GM23248 (cell line): ENCODE measurements around the gene STRN4. TPM values are rescaled to one million over a fixed set of nuclear protein-coding genes. Genes with fewer than 3 reads are reported as not detected.
"Not testable (repeated sequence)": the region's sequence is repeated elsewhere in the genome, so short reads cannot be mapped to it uniquely, and the experiment has no call there.

Source experiments
- DNase-seq: peaks from one replicate; pipeline ENCODE4 v3.0.0-alpha.2; 2015
- H2AFZ ChIP-seq: fragments of 200-600 bp; sonication (generic); 2 replicates; pipeline ENCODE4 v1.6.1; 2016; ENCODE audit warnings: antibody characterized with exemption
- H3F3A ChIP-seq: fragments of 200-600 bp; sonication (generic); 2 replicates; pipeline ENCODE4 v1.6.1; 2016; ENCODE audit warnings: mild to moderate bottlenecking, antibody characterized with exemption, mixed run types; ENCODE audit not compliant: insufficient read depth
- H3K27ac ChIP-seq: fragments of 200-600 bp; sonication (generic); 2 replicates; pipeline ENCODE4 v1.5.1; 2016; ENCODE audit warnings: mild to moderate bottlenecking
- H3K27me3 ChIP-seq: fragments of 200-600 bp; sonication (generic); replicated peaks from 2 replicates; pipeline ENCODE4 v1.6.1; 2016; ENCODE audit warnings: mild to moderate bottlenecking; ENCODE audit not compliant: insufficient read depth
- H3K36me3 ChIP-seq: fragments of 200-600 bp; sonication (generic); 2 replicates; pipeline ENCODE4 v1.6.1; 2016; ENCODE audit warnings: low read depth, mild to moderate bottlenecking
- H3K4me1 ChIP-seq: fragments of 200-600 bp; sonication (generic); 2 replicates; pipeline ENCODE4 v1.6.1; 2016; ENCODE audit warnings: mild to moderate bottlenecking; ENCODE audit not compliant: insufficient read depth
- H3K4me2 ChIP-seq: fragments of 200-600 bp; sonication (generic); one replicate; pipeline ENCODE4 v1.6.1; 2016; ENCODE audit warnings: mild to moderate bottlenecking; ENCODE audit not compliant: unreplicated experiment
- H3K4me3 ChIP-seq: fragments of 200-600 bp; sonication (generic); 2 replicates; pipeline ENCODE4 v1.5.1; 2016; ENCODE audit warnings: mild to moderate bottlenecking
- H3K79me2 ChIP-seq: fragments of 200-600 bp; sonication (generic); 2 replicates; pipeline ENCODE4 v1.6.1; 2016; ENCODE audit warnings: mild to moderate bottlenecking; ENCODE audit not compliant: insufficient read depth
- H3K9ac ChIP-seq: fragments of 200-600 bp; sonication (generic); 2 replicates; pipeline ENCODE4 v1.6.1; 2016; ENCODE audit warnings: mild to moderate bottlenecking
- H3K9me2 ChIP-seq: fragments of 200-600 bp; sonication (generic); 2 replicates; pipeline ENCODE4 v1.6.1; 2016; ENCODE audit warnings: mixed run types, mild to moderate bottlenecking, moderate library complexity; ENCODE audit not compliant: insufficient read depth
- H3K9me3 ChIP-seq: fragments of 200-600 bp; sonication (generic); one replicate; pipeline ENCODE4 v1.6.1; 2017; ENCODE audit warnings: low read depth
- H4K20me1 ChIP-seq: fragments of 200-600 bp; sonication (generic); 2 replicates; pipeline ENCODE4 v1.6.0; 2016; ENCODE audit not compliant: insufficient read depth
- EZH2 ChIP-seq: fragments of 200-600 bp; sonication (generic); IDR thresholded peaks from 2 replicates; pipeline ENCODE4 v1.6.1; 2018; ENCODE audit warnings: antibody characterized with exemption, mild to moderate bottlenecking; ENCODE audit not compliant: insufficient read depth, poor library complexity, severe bottlenecking
- EZH2phosphoT487 ChIP-seq: fragments of 200-600 bp; sonication (generic); IDR thresholded peaks from 2 replicates; pipeline ENCODE4 v1.6.1; 2018; ENCODE audit warnings: antibody characterized with exemption, moderate library complexity, mild to moderate bottlenecking, low read depth; ENCODE audit not compliant: insufficient read depth
- WGBS, 2 experiments: methylation state at CpG; one replicate each; pipeline ENCODE4 v1.1.6; 2015 to 2017; ENCODE audit warnings: low lambda C conversion rate in 2 of 2, low coverage in 1 of 2; ENCODE audit errors: missing lambda C conversion rate in 2 of 2; 5-methylcytosine and 5-hydroxymethylcytosine counted together
- in situ Hi-C: fragments of 300-500 bp; cut with MboI; formaldehyde crosslinking; loops from 2 replicates; pipeline ENCODE4 v1.15.0; 2020
- polyA plus RNA-seq: library from polyadenylated mRNA; unstranded; fragments of >200 nt; fragmentation: Nextera tagmentation; extraction: Ambion mirVana; gene quantifications from 2 replicates; pipeline ENCODE4 v1.2.1, GENCODE V29; 2016
- total RNA-seq: library from RNA; depleted of rRNA; stranded (reverse); fragments of >200 nt; shearing (Covaris generic); gene quantifications from 2 replicates; pipeline ENCODE4 v1.2.3, GENCODE V29; 2014

Gene STRN4
- total and polyA plus RNA-seq, 2 experiments from 2014 or later: 45.9 to 75.7 TPM

DNA sequence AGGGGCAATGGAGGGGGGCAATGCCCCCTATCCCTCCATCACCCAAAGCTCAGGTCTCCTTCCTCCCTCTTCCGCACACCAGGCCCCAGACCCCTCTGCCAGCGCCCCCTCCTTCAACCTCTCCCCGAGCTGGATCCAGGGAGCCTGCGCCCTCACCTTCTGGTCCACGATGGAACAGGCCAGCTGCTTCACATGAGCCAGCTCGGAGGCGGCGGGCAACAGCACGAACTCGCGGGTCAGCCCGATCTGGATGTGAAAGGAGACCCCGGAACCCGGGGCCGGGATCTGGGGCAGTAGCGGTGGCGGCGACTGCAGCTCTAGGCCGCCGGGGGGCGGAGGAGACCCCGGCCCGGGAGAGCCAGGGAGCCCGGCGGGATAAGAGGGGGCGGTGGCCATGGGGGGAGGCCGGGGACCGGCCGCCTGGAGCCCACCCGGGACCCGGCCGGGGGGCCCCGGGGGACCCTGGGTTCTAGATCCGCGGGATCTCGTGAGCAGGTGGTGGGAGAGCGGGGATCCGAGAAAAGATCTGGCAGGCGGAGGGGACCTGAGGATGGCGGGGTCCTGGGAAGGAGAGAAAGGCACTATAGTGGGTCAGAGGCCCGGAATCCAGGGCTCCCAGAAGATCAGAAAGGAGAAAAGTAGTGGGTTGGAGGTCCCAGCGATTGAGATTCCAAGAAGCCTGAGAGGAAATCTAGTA lies 30.1 kb downstream of the STRN4 start:
- no peaks in the 10 kb centered on the region for H3K9me3 ChIP-seq
- in situ Hi-C loops: no loop called here
- H3K4me1 ChIP-seq: peaks cover 10% of the 10 kb centered on the region; the same call in 1 of the 2 replicates
- WGBS, 2 experiments: 1% methylated on average over 31 to 42 of the region's 42 CpGs
- TF ChIP-seq EZH2phosphoT487: no peak
- no peak for TF ChIP-seq EZH2
- H2AFZ ChIP-seq: peak overlapping the region; percentile 82
- H3K4me3 ChIP-seq: peak overlapping the region; percentile 84
- H3K27ac ChIP-seq: no peak overlapping the region
- no peaks in the 10 kb centered on the region for H4K20me1 ChIP-seq
- H3K9ac ChIP-seq: peak overlapping the region; percentile 89
- H3F3A ChIP-seq: 0 out of 2 replicates have a peak, but pooled peaks cover 4% of the 10 kb centered on the region
- H3K36me3 ChIP-seq: no peaks in the 10 kb centered on the region
- H3K79me2 ChIP-seq: peaks cover 26% of the 10 kb centered on the region
- DNase-seq: peak; percentile 71
- no peaks in the 10 kb centered on the region for H3K9me2 ChIP-seq
- H3K4me2 ChIP-seq: peak overlapping the region; percentile 91
- no peaks in the 10 kb centered on the region for H3K27me3 ChIP-seq

DNA sequence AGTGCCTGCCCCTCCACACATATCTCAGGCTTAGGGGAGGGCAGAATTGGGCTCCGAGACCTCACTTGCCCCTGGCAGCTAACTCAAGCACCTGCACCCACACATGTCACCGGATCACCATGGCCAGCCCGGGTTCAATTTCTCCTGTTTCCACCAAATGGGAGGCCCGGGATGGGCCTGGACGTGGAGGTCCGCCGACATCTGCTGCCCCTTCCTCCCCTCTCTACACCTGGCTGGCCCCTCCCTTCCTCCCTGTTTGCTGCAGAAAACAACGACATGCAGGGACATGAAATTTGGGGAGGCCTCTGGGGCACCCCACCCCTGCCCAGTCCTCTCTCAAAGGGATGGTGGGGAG lies 30.7 kb downstream of the STRN4 start:
- TF ChIP-seq EZH2phosphoT487 (no peak), EZH2 (no peak)
- Histone ChIP-seq H3K4me3 (peak overlapping the region; percentile 84), H3K36me3 (no peaks in the 10 kb centered on the region), H3F3A (0 out of 2 replicates have a peak, but pooled peaks cover 4% of the 10 kb centered on the region), H3K79me2 (peaks cover 26% of the 10 kb centered on the region), H3K4me1 (peaks cover 10% of the 10 kb centered on the region; the same call in 1 of the 2 replicates), H3K27me3 (no peaks in the 10 kb centered on the region), H3K9ac (peak overlapping the region; percentile 89), H3K9me2 (no peaks in the 10 kb centered on the region), H4K20me1 (no peaks in the 10 kb centered on the region), H3K9me3 (no peaks in the 10 kb centered on the region), H2AFZ (no peak overlapping the region; the same call in 1 of the 2 replicates), H3K4me2 (peak overlapping the region; percentile 91), H3K27ac (no peak overlapping the region)
- in situ Hi-C loops: no loop called here
- WGBS, 2 experiments: 31 to 36% methylated on average over 8 of the region's 8 CpGs
- no peak for DNase-seq

DNA sequence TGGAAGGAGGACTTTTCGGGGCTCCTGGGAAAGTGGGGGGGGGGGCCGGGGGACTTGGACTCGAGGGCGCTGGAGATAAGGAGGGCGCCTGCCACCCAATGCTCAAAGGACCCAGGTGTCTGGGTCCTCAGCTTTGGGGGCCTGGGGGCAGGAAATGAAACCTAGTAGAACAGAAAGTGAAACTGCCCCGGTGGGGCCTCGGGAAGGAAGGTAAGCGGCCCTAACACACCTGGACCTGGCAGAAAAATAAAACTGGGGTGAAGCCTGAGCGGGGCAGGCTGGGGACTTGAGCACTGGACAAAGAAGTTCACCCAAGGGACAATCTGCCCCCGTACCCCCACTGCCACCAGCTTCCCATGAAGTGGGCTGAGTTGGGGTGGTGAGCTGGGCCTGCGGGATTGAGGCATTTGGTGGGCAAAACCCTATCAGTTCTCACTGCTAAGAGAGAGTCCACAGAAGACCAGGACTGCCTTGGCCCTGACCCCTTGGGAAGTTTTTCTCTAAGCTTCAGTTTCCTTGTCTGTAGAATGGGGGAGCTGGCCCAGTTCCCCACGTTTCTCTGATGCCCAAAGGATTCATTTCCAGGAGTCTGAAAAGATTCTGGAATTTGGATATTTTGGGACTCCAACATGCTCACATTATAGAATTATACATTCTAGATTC lies 31.7 kb downstream of the STRN4 start:
- Histone ChIP-seq H3K27me3 (no peaks in the 10 kb centered on the region), H3K36me3 (peaks cover 2% of the 10 kb centered on the region; the same call in 1 of the 2 replicates), H3K4me2 (peak overlapping the region; percentile 91), H3K4me1 (peaks cover 10% of the 10 kb centered on the region; the same call in 1 of the 2 replicates), H2AFZ (peak overlapping the region; percentile 74), H3K9me2 (no peaks in the 10 kb centered on the region), H3K27ac (peak overlapping the region; percentile 52), H3K9ac (peak overlapping the region; percentile 89), H3K9me3 (no peaks in the 10 kb centered on the region), H3F3A (0 out of 2 replicates have a peak, but pooled peaks cover 4% of the 10 kb centered on the region), H4K20me1 (no peaks in the 10 kb centered on the region), H3K79me2 (peaks cover 26% of the 10 kb centered on the region), H3K4me3 (peak overlapping the region; percentile 84)
- peak; percentile 35 for DNase-seq
- 1% methylated on average over 11 to 12 of the region's 12 CpGs for WGBS, 2 experiments
- in situ Hi-C loops: no loop called here
- TF ChIP-seq EZH2 (no peak), EZH2phosphoT487 (no peak)

DNA sequence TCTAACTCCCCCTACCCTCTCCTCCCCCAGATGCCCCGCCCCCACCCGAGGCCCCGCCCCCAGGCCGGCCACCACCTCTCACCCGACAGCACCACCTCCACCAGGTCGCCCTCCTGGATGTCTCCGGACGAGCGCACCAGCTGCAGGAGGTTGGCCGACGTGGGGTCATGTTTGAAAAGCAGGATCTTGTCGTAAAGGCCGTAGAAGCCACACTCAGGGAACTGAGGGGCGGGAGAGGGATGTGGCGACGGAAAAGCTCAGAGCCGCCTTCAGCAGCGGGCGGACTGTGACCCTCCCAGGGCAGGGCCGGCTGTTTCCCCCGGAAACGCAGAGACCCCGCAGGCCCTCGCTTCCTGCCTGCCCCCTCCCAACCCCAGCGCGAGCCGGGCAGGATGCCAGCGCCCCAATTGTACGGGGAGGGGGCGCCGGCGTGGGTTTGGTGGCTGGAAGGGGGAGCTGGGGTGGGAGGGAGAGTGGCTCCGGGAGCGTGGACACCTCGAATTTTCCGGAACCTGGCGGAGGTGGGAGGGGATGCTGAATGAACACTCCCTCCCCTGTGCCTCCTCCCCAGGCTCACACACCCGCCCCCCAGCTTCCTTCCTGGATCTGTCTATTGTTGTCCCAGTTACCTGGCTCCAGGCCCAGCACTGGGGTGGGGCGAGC lies 32.3 kb downstream of the STRN4 start:
- peak overlapping the region; percentile 52 for H3K27ac ChIP-seq
- peak overlapping the region; percentile 91 for H3K4me2 ChIP-seq
- peak overlapping the region; percentile 89 for H3K9ac ChIP-seq
- peaks cover 26% of the 10 kb centered on the region for H3K79me2 ChIP-seq
- H3K9me2 ChIP-seq: no peaks in the 10 kb centered on the region
- 1 to 7% methylated on average over 11 to 39 of the region's 39 CpGs for WGBS, 2 experiments
- H3K27me3 ChIP-seq: no peaks in the 10 kb centered on the region
- in situ Hi-C loops: no loop called here
- H3F3A ChIP-seq: 0 out of 2 replicates have a peak, but pooled peaks cover 4% of the 10 kb centered on the region
- peaks cover 10% of the 10 kb centered on the region; the same call in 1 of the 2 replicates for H3K4me1 ChIP-seq
- H3K36me3 ChIP-seq: peaks cover 8% of the 10 kb centered on the region; the same call in 1 of the 2 replicates
- H3K4me3 ChIP-seq: peak overlapping the region; percentile 84
- H4K20me1 ChIP-seq: no peaks in the 10 kb centered on the region
- H2AFZ ChIP-seq: peak overlapping the region; percentile 74
- H3K9me3 ChIP-seq: no peaks in the 10 kb centered on the region
- no peak for TF ChIP-seq EZH2phosphoT487
- TF ChIP-seq EZH2: no peak
- peak; percentile 91 for DNase-seq

DNA sequence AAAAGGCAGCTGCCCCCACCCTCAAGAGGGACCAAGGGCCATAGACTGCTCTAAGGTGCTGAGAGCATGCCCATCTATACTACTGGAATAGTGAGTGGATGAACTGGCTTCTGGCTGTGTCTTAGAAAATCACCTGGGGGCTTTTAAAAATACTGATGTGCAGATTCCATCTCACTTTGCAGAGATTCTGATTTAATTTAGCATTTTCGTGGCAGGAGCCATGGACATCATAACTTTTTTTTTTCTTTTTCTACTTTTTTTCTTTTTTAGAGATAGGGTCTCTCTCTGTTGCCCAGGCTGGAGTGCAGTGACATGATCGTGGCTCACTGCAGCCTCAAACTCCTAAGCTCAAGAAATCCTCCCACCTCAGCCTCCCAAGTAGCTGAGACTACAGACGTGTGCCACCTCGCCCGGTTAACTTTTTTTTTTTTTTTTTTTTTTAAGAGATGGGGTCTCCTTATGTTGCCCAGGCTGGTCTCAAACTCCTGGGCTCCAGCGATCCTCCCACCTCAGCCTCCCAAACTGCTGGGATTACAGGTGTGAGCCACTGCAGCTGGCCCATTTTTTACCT lies 33.4 kb downstream of the STRN4 start:
- H2AFZ ChIP-seq, H3K27me3 ChIP-seq, DNase-seq, H3K27ac ChIP-seq, H3F3A ChIP-seq, H3K9me2 ChIP-seq, H3K36me3 ChIP-seq, H3K4me3 ChIP-seq, in situ Hi-C loops, H3K9me3 ChIP-seq, H3K4me2 ChIP-seq, H3K9ac ChIP-seq, H3K4me1 ChIP-seq, H4K20me1 ChIP-seq: not testable (repeated sequence)
- peaks cover 26% of the 10 kb centered on the region for H3K79me2 ChIP-seq
- WGBS, 2 experiments: 91 to 99% methylated on average over 5 to 6 of the region's 6 CpGs
